HepG2 (cell line): ENCODE results near the gene CRYM. TPM values are rescaled to one million over a fixed set of nuclear protein-coding genes. Genes with fewer than 3 reads are reported as not detected.

Experiments
- AGO1 ChIP-seq: fragments of 200-400 bp; formaldehyde crosslinking; IDR thresholded peaks from 2 replicates; pipeline ENCODE4 v1.6.1; 2017; ENCODE audit warnings: mild to moderate bottlenecking, low read depth, low read length, moderate library complexity; ENCODE audit not compliant: poor library complexity, severe bottlenecking
- AGO2 ChIP-seq: fragments of 200-400 bp; formaldehyde crosslinking; optimal IDR thresholded peaks from 2 replicates; pipeline ENCODE3; 2017; ENCODE audit warnings: mild to moderate bottlenecking, low read depth, low read length, moderate library complexity
- KAT7 ChIP-seq: IDR thresholded peaks from 2 replicates; pipeline ENCODE4 v1.6.1; 2018; ENCODE audit warnings: borderline replicate concordance, missing compliant biosample characterization
- LCORL ChIP-seq, 2 experiments: fragments of 450-650 bp in 1 of 2; sonication (generic) in 1 of 2; formaldehyde crosslinking in 1 of 2; IDR thresholded peaks; 2 replicates each; pipeline versions ENCODE4 v1.5.0 to v1.6.1; 2017 to 2020; ENCODE audit warnings: antibody characterized with exemption in 1 of 2, missing genetic modification reagents in 1 of 2
- NCOA2 ChIP-seq: sonication (generic); formaldehyde crosslinking; IDR thresholded peaks from 2 replicates; pipeline ENCODE4 v1.8.0; 2022; ENCODE audit warnings: inconsistent platforms
- NFKBIZ ChIP-seq: IDR thresholded peaks from 2 replicates; pipeline ENCODE4 v1.6.1; 2018; ENCODE audit warnings: missing genetic modification reagents, missing compliant biosample characterization
- PAX8 ChIP-seq: sonication (generic); formaldehyde crosslinking; IDR thresholded peaks from 2 replicates; pipeline ENCODE4 v1.8.0; 2022; ENCODE audit warnings: mild to moderate bottlenecking, missing genetic modification reagents, borderline replicate concordance
- SIN3B ChIP-seq: fragments of 150-350 bp; IDR thresholded peaks from 2 replicates; pipeline ENCODE4 v1.6.1; 2014; ENCODE audit warnings: low read length
- SOX6 ChIP-seq, 2 experiments: fragments of 450-650 bp in 1 of 2; sonication (generic) in 1 of 2; formaldehyde crosslinking in 1 of 2; IDR thresholded peaks; 2 replicates each; pipeline versions ENCODE4 v1.4.0 to v1.6.1; 2017 to 2020; ENCODE audit warnings: antibody characterized with exemption in 1 of 2, mild to moderate bottlenecking in 1 of 2, missing genetic modification reagents in 1 of 2
- TBP ChIP-seq: sonication (generic); formaldehyde crosslinking; IDR thresholded peaks from 2 replicates; pipeline ENCODE4 v1.5.0; 2020; ENCODE audit warnings: missing genetic modification reagents
- ZFP90 ChIP-seq: sonication (generic); formaldehyde crosslinking; IDR thresholded peaks from 2 replicates; pipeline ENCODE4 v1.8.0; 2022; ENCODE audit warnings: missing genetic modification reagents, mild to moderate bottlenecking, inconsistent platforms, borderline replicate concordance
- ZNF256 ChIP-seq: sonication (generic); formaldehyde crosslinking; conservative IDR thresholded peaks from 2 replicates; pipeline ENCODE4 v1.4.0; 2020; ENCODE audit warnings: missing genetic modification reagents
- ZNF326 ChIP-seq: sonication (generic); formaldehyde crosslinking; IDR thresholded peaks from 2 replicates; pipeline ENCODE4 v1.4.0; 2020; ENCODE audit warnings: missing genetic modification reagents, borderline replicate concordance
- ZNF572 ChIP-seq: sonication (generic); formaldehyde crosslinking; IDR thresholded peaks from 2 replicates; pipeline ENCODE4 v1.5.1; 2020; ENCODE audit warnings: mild to moderate bottlenecking, missing genetic modification reagents
- ZNF644 ChIP-seq: IDR thresholded peaks from 2 replicates; pipeline ENCODE4 v1.6.1; 2016; ENCODE audit warnings: low read depth
- polyA plus RNA-seq, 8 experiments: library from polyadenylated mRNA; depleted of rRNA in 3 of 8; stranded (reverse) in 7 of 8; unstranded in 1 of 8; fragments of >200 nt; fragmentation: Illumina TruSeq in 4 of 8; extraction: Trizol in 4 of 8; gene quantifications; 2 replicates each; pipeline versions ENCODE4 v1.2.1 to v1.2.3, GENCODE V29; 2011 to 2016; ENCODE audit warnings: low read depth in 4 of 8, missing spikeins in 1 of 8, mixed read lengths in 1 of 8; ENCODE audit not compliant: insufficient read depth in 1 of 8
- total RNA-seq, 5 experiments: library from RNA; depleted of rRNA; stranded (reverse); fragments of >200 nt; fragmentation: Illumina TruSeq; extraction: Trizol; gene quantifications; 2 replicates each; pipeline ENCODE4 v1.2.3, GENCODE V29; 2016; ENCODE audit warnings: low read depth in 1 of 5
- TF ChIP-seq, protein P1 (sequence below): IDR thresholded peaks from 2 replicates; pipeline ENCODE4 v1.6.1; 2016; ENCODE audit warnings: low read depth, missing genetic modification reagents, missing compliant biosample characterization
- TF ChIP-seq, protein P2 (sequence below): sonication (generic); formaldehyde crosslinking; IDR thresholded peaks from 2 replicates; pipeline ENCODE4 v1.9.0; 2021; ENCODE audit warnings: missing genetic modification reagents, mild to moderate bottlenecking, borderline replicate concordance
- TF ChIP-seq, protein P3 (sequence below): fragments of 450-650 bp; IDR thresholded peaks from 2 replicates; pipeline ENCODE4 v1.6.1; 2017; ENCODE audit warnings: mild to moderate bottlenecking

CRYM gene
- total and polyA plus RNA-seq, 2 of the 13 experiments (the other 11 are each of a cell fraction or from before 2014, with no cell fraction given) = 1.9 to 2.2 TPM

DNA sequence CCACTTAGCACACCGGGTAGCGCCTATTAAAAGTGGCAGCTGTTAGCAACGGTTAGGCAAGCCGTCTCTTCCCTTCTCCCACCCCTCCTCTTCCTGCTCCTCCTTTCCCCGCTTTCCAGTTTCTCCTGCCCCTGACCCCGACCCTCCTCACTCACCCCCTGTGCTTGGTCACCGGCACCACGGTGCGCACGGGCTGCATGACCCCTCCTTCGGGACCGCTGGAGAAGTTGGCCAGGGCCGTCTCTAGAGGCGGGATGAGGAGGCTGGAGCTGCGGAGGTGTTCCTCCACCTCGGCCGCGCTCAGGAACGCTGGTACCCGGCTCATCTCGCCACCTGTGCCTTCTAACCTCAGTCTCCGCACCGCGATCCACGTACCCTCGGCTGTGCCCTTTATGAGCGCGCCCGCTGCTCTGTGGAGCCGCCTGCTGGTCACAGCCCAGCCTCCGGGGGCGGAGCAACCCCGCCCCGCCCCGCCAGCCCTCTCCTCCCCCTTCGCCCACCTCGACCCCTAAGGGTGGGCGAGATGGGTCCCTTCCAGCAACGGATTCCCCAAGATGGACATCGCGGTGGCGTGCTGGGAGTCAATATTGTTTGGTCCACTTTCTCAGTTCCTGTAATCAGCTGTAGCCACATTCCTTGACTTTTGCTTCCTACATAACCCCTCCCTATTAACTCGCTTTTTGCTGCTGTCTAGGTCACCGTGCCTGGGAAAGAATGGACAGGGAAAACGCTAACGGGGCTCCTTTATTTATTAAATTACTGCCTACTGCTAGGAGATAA is at the start of gene CRYM (continued):
- TF ChIP-seq, protein P1, sequence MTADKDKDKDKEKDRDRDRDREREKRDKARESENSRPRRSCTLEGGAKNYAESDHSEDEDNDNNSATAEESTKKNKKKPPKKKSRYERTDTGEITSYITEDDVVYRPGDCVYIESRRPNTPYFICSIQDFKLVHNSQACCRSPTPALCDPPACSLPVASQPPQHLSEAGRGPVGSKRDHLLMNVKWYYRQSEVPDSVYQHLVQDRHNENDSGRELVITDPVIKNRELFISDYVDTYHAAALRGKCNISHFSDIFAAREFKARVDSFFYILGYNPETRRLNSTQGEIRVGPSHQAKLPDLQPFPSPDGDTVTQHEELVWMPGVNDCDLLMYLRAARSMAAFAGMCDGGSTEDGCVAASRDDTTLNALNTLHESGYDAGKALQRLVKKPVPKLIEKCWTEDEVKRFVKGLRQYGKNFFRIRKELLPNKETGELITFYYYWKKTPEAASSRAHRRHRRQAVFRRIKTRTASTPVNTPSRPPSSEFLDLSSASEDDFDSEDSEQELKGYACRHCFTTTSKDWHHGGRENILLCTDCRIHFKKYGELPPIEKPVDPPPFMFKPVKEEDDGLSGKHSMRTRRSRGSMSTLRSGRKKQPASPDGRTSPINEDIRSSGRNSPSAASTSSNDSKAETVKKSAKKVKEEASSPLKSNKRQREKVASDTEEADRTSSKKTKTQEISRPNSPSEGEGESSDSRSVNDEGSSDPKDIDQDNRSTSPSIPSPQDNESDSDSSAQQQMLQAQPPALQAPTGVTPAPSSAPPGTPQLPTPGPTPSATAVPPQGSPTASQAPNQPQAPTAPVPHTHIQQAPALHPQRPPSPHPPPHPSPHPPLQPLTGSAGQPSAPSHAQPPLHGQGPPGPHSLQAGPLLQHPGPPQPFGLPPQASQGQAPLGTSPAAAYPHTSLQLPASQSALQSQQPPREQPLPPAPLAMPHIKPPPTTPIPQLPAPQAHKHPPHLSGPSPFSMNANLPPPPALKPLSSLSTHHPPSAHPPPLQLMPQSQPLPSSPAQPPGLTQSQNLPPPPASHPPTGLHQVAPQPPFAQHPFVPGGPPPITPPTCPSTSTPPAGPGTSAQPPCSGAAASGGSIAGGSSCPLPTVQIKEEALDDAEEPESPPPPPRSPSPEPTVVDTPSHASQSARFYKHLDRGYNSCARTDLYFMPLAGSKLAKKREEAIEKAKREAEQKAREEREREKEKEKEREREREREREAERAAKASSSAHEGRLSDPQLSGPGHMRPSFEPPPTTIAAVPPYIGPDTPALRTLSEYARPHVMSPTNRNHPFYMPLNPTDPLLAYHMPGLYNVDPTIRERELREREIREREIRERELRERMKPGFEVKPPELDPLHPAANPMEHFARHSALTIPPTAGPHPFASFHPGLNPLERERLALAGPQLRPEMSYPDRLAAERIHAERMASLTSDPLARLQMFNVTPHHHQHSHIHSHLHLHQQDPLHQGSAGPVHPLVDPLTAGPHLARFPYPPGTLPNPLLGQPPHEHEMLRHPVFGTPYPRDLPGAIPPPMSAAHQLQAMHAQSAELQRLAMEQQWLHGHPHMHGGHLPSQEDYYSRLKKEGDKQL (CRISPR knock-in tag) = no peak
- no peak for TF ChIP-seq NFKBIZ (CRISPR knock-in tag)
- no peak for TF ChIP-seq SIN3B
- 0 out of 2 replicates have a peak, but pooled peaks have one; percentile 23 for TF ChIP-seq NCOA2 (CRISPR knock-in tag)
- TF ChIP-seq SOX6 (IDR thresholded peaks at IDR 0.05) = no peak
- TF ChIP-seq SOX6 (CRISPR knock-in tag; IDR thresholded peaks at IDR 0.05) = peak; percentile 67; the same call in 1 of the 2 replicates
- no peak for TF ChIP-seq LCORL (IDR thresholded peaks at IDR 0.05)
- peak; percentile 81 for TF ChIP-seq LCORL (CRISPR knock-in tag; IDR thresholded peaks at IDR 0.05)
- peak; percentile 40 for TF ChIP-seq AGO1
- TF ChIP-seq PAX8 (CRISPR knock-in tag) = no peak; the same call in 1 of the 2 replicates
- 0 out of 2 replicates have a peak, but pooled peaks have one; percentile 28 for TF ChIP-seq ZNF256
- TF ChIP-seq KAT7 = peak; percentile 52; the same call in 1 of the 2 replicates
- TF ChIP-seq ZNF644 = no peak
- TF ChIP-seq ZFP90 (CRISPR knock-in tag) = peak; percentile 45; the same call in 1 of the 2 replicates
- no peak for TF ChIP-seq ZNF326 (CRISPR knock-in tag)
- TF ChIP-seq AGO2 = no peak
- TF ChIP-seq, protein P2, sequence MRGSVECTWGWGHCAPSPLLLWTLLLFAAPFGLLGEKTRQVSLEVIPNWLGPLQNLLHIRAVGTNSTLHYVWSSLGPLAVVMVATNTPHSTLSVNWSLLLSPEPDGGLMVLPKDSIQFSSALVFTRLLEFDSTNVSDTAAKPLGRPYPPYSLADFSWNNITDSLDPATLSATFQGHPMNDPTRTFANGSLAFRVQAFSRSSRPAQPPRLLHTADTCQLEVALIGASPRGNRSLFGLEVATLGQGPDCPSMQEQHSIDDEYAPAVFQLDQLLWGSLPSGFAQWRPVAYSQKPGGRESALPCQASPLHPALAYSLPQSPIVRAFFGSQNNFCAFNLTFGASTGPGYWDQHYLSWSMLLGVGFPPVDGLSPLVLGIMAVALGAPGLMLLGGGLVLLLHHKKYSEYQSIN = no peak
- TF ChIP-seq, protein P3, sequence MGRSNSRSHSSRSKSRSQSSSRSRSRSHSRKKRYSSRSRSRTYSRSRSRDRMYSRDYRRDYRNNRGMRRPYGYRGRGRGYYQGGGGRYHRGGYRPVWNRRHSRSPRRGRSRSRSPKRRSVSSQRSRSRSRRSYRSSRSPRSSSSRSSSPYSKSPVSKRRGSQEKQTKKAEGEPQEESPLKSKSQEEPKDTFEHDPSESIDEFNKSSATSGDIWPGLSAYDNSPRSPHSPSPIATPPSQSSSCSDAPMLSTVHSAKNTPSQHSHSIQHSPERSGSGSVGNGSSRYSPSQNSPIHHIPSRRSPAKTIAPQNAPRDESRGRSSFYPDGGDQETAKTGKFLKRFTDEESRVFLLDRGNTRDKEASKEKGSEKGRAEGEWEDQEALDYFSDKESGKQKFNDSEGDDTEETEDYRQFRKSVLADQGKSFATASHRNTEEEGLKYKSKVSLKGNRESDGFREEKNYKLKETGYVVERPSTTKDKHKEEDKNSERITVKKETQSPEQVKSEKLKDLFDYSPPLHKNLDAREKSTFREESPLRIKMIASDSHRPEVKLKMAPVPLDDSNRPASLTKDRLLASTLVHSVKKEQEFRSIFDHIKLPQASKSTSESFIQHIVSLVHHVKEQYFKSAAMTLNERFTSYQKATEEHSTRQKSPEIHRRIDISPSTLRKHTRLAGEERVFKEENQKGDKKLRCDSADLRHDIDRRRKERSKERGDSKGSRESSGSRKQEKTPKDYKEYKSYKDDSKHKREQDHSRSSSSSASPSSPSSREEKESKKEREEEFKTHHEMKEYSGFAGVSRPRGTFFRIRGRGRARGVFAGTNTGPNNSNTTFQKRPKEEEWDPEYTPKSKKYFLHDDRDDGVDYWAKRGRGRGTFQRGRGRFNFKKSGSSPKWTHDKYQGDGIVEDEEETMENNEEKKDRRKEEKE = no peak
- TF ChIP-seq ZNF572 = peak; percentile 56; the same call in 1 of the 2 replicates
- 0 out of 2 replicates have a peak, but pooled peaks have one; percentile 38 for TF ChIP-seq TBP (CRISPR knock-in tag)
